ENCODE results near the gene DNASE1L2.
"Not testable (repeated sequence)": the region's sequence is repeated elsewhere in the genome, so short reads cannot be mapped to it uniquely, and the experiment has no call there.

Gene DNASE1L2

GRCh38 chr16:2242598-2242997 is 6.4 kb downstream of the DNASE1L2 start:
- no peak for DNase-seq

DNA sequence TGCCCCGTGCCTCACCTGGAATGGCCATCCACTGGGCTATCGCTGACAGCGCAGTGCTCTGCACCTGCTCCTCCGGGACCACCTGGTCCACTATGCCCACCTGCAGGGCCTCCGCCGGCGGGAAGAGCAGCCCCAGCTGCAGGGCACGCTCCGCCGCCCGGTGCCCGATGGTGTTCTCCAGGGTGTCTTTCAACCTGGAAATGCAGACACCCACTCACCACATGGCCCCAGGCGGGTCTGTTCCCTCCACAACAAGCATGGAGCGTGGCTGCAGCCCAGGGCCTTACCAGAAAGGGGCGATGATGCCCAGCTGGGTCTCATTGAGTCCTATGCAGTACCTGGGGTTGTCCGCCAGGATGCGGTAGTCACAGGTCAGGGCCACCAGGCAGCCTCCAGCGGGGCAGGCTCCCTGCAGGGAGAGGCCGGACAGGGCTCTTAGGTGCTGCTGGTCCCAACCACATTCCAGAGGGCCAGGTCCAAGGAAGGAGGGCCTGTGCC is 6.8 kb downstream of the DNASE1L2 start:
- DNase-seq: no peak

DNA sequence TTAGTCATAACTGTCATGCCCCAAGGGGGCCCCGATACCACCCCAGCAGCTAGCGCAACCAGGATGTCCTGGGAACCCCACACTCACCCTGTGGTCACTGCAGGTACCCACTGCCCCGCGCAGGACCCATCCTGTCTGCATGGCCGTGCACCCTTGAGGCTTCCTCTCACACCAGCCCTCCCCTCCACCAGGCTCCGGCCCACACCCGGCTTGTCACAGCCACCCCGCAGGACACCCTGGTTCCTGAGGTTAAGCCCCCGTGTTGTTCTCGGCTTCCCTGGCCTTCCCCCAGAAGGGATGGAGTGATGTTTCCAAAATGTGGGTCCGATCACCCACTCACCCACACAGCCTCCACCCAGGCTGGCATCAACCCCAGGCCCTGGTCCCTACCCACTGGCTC is 7.5 kb downstream of the DNASE1L2 start:
- DNase-seq: no peak

- DNase-seq: no peak
Observed at GRCh38 chr16:2244301-2244700, 8.1 kb downstream of the DNASE1L2 start.

DNA sequence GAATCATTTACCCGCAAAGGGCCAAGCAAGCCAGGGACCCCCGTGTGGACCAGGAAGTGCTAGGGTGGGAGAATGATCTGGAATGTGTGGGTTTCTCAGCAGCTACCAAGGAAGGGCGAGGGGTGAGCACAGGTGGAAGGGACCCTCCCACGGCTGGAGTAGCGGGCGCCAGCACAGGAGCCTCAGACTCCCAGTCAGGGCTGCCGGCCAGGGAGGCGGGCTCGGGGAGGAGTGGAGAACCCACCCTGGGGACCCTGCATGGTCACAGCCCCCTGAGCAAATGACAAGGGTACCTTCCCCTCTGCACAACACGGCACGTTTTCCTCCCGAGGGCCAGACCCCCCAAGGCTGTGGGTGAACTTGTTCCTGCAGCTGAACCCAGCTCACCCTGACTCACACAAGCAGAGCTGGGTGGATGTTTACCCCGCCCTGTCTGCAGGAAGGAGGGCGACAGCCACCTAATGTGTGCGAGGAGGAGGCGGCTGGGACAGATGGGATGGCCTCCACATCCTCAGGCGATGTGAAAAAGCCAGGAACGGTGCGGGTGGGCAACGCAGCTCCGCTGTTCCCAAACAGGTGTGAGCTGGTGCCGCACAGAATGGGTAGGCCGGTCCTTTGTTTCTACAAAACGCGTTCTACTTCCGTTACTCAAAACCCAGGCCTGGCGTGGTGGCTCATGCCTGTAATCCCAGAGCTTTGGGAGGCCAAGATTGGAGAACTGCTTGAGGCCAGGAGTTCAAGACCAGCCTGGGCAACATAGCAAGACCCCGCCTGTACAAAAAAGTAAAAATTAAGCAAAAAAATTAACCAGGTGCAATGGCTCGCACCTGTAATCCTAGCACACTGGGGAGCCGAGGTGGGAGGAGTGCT is 8.9 kb downstream of the DNASE1L2 start:
- no peak for DNase-seq

DNA sequence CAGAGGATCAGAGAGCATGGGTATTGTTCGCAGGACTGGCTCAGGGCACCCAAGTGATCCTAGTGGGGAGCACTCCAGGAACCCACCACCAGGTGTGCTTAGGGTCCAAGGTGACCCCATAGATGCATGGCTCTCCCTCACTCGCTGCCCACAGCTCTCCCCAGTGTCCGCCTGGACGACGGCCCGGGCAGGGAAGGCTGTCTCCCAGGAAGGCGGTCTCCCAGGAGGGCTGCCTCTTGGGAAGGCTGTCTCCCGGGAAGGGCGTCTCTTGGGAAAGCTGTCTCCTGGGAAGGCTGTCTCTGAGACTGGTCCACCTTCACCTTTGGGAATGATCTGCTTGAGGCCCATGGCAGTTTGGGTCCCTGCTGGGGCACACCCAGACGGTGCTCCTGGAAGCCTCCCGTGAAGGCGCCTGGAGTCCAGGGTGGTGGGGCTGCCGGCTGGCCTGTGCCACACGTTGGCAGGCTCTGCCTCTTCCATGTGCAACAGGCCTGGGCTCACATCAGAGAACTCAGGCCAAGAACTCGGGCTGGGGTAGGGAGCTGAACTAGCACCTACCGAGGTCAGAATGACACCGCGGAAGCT is 10.1 kb downstream of the DNASE1L2 start:
- no peak for DNase-seq

DNA sequence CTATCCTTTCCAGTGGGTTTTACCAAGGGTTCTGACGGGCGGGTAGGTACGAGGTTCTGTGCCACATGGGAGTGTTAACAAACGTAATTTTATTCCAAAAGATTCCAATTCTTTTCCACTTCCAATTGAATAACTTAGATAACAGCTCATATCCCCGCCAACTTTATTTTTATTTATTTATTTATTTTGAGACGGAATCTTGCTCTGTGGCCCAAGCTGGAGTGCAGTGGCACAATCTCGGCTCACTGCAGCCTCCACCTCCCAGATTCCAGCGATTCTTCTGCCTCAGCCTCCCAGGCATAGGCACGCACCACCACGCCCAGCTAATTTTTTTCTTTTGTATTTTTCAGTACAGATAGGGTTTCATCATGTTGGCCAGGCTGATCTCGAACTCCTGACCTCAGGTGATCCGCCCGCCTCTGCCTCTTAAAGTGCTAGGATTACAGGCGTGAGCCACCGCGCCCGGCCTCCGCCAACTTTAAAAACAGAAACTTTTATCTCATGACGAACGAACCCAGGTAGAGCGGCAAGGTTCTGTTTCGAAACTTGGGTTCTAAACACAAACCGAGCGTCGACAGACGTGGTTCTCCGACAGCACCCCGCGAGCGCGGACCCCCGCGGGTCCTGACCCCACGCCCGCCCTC is 14.5 kb downstream of the DNASE1L2 start:
- peak in 1 of 2 experiments; percentile 6 for DNase-seq

- peak; percentile 32 to 58 for DNase-seq
Observed at GRCh38 chr16:2251296-2252111, 15.3 kb downstream of the DNASE1L2 start, which contains the start of gene ECI1. Gene ECI1 (minus strand): TSS chr16:2251587. CDS start chr16:2251566, 21 bp downstream.

- DNase-seq: no peak
Observed at GRCh38 chr16:2252806-2253148, 16.5 kb downstream of the DNASE1L2 start.

GRCh38 chr16:2253293-2253692 is 17.0 kb downstream of the DNASE1L2 start:
- no peak for DNase-seq

DNA sequence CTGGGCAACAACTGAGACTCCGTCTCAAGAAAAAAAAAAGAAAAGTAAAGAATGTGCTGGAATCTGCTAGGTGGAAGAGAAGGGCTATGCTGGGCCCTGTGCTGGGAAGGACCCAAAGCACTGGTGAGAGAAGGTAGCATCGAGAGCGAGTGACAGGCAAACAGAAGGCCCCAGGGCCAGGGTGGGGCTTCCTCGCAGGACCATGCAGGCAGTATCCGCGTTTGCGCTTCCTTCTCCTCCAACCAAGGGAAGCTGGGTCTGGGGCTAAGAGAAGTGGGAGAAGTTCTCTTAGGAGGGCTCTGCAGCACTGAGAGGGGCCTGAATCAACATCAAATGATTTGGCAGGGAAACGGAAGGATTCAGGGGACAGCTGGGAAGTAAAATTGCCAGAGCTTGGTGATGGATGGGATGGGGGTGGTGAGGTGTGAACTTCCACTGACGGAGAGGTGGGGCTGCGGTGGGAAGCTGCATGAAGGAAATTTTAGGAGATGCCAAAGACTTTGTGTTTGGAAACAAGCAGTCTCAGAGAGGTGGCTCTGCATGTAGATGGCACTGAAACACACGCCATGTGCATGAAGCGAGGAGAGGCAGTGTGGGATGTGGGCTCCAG is 20.4 kb downstream of the DNASE1L2 start:
- no peak for DNase-seq

DNA sequence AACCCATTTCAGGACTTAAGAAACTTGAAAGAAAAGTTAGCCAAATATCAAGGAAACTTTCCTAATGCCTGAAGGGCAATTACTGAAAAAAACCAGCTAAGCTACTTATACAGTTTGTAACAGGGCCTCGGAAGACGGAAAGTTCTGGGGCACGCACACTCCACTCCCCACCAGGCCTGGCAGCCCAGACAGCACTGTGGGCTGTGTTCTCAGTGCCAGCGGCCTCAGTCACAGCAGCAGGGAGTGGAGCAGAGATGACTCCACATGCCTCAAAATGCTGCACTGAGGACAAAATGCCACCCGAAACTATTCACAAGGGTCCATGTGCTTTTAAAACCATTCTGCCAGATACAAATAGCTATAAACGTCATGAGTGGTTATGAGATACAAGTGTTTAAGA is 21.5 kb downstream of the DNASE1L2 start:
- no peak for DNase-seq

GRCh38 chr16:2258530-2258929 is 22.3 kb downstream of the DNASE1L2 start:
- not testable (repeated sequence) for DNase-seq

GRCh38 chr16:2260250-2260649 is 24.0 kb downstream of the DNASE1L2 start:
- DNase-seq: no peak

DNA sequence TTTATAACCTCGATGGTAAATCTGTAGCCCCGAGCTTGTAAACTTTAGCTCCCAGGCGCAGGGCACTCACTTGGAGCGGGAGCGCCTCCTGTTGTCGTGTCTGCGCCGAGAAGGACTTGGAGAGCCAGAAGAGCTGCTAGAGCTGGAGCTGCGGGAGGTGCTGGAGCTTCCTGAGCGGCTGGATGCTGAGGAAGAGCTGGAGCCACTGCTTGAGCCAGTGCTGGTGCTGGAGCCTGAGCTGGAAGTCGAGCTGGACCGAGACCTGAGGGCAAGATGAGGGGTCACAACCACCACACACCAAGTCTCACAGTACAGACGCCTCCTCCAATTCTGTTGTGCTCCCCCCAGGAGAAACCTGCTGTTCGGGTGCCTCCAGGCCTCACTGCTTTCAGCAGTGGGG is 26.8 kb downstream of the DNASE1L2 start:
- DNase-seq: not testable (repeated sequence)

- not testable (repeated sequence) for DNase-seq
Observed at GRCh38 chr16:2266887-2267286, 30.6 kb downstream of the DNASE1L2 start.

- DNase-seq: not testable (repeated sequence)
Observed at GRCh38 chr16:2267505-2267912, 31.3 kb downstream of the DNASE1L2 start.

DNA sequence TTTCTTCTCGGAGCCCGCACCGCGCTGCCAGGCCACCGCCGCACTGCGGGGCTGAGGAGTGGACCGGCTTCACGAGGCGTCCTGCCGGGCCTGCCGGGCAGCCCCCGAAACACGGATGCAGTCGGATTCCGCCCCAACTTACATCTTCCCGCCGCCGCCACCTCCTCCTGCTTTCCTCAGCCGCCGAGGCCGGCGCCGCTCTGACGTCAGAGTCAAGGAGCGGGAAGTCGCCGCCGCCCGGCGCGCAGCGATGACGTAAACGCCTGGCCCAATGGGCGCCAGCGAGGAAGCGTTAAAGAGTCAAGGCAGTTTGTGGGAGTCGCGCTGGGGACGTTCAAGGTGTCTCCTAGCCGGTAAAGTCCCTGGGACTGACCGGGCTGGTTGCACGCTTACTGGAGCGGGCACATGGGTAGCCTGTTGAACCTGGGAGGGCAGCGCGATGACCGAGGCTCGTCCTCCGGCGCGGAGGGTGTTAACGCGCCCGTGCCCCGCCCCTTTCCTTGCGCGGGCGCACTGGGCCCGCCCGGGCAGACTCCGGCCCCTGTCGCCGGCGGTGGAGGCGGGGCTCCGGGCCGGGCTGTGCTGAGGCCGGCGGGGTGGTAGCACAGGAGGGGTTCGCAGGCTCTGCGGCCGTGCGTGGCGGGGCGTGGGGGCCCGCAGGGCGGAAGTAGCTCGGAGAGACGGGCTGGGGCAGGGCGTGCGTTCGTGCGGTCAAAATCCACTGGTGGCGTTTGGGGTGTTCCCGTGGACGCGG is 31.8 kb downstream of the DNASE1L2 start, which contains the start of gene RNPS1:
RNPS1 (minus strand) TSS at position 214 of the 754 bp plus-strand sequence. CDS start 3,483 bp downstream, outside the sequence.
- DNase-seq: peak; percentile 52 to 57

GRCh38 chr16:2270070-2270462 is 33.8 kb downstream of the DNASE1L2 start:
- no peak for DNase-seq

DNA sequence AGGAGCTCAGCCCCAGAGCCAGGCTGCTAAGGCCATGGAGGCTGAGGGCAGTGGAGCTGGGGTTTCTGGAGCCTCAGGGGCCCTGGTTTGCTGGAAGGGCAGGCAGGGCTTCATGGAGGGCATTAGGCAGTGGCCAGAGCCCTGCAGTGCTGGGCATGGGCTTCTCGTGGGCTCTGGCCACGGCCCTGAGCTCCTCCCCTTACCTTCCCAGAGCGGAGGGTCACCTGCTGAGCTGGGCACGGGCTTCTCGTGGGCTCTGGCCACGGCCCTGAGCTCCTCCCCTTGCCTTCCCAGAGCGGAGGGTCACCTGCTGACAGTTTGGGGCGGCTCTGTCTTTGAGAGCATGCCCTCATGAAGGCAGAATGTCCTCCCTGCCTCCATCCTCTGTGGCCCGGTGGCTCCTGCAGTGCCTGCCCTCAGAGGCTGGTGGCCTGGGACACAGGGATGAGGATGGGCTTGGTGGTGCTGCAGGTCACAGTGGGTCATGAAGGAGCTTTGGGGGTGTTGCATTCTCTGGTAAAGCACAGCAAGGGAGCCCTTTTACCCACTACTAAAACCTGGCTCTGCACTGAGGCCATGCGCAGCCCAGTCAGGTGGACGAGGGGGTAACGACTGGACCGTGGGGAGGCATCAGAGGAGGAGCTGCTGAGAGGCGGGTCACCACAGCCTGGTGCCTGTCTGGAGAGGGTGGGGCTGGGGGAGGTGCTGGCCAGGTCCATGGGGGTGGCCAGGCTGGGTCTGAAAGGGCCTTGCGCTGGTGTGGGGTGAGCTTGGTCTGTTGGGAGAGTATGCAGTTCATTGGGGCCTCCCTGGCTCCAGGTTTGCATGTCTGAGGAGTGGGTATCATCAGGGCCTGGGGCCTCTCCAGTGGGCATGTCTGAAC is 34.6 kb downstream of the DNASE1L2 start:
- DNase-seq: no peak

All from Kasumi-1 (cell line).